Activated B cell treated with CpG ODN at 0.5 μM for 24 hours (primary cell): ENCODE measurements around the gene SETX. TPM values are rescaled to one million over a fixed set of nuclear protein-coding genes. Genes with fewer than 3 reads are reported as not detected.

Experiments used
- ATAC-seq: fragments of 200-7000 bp; cut with Tn5 transposase; one replicate; pipeline ENCODE4 v1.10.0; 2021; ENCODE audit warnings: low read depth, mild to moderate bottlenecking, moderate library complexity
- CTCF ChIA-PET: fragments of 350-600 bp; sonication (Branson Sonifier 250); formaldehyde crosslinking; loops from one replicate; lab custom pipeline; 2021; ENCODE audit warnings: antibody characterized with exemption; lab: Charles Lee
- POLR2A ChIA-PET: fragments of 350-600 bp; sonication (Branson Sonifier 250); formaldehyde crosslinking; loops from one replicate; lab custom pipeline; 2021; ENCODE audit warnings: antibody characterized with exemption; lab: Charles Lee
- DNase-seq: peaks from one replicate; pipeline ENCODE4 v3.0.0; 2022
- H3K27ac Mint-ChIP-seq: one replicate; pipeline ENCODE4 v1.8.0; 2020; ENCODE audit warnings: mixed read lengths
- H3K27me3 Mint-ChIP-seq: one replicate; pipeline ENCODE4 v1.8.0; 2021; ENCODE audit warnings: mixed read lengths
- H3K36me3 Mint-ChIP-seq: one replicate; pipeline ENCODE4 v1.8.0; 2021; ENCODE audit warnings: low read depth, mixed read lengths
- H3K4me1 Mint-ChIP-seq: one replicate; pipeline ENCODE4 v1.8.0; 2021; ENCODE audit warnings: mixed read lengths
- H3K4me3 Mint-ChIP-seq: one replicate; pipeline ENCODE4 v1.8.0; 2020; ENCODE audit warnings: mild to moderate bottlenecking, mixed read lengths
- H3K9me3 Mint-ChIP-seq: one replicate; pipeline ENCODE4 v1.8.0; 2020; ENCODE audit warnings: mixed read lengths
- intact Hi-C: fragments of 100-400 bp; cut with micrococcal nuclease; formaldehyde crosslinking; loops from one replicate; pipeline ENCODE4 v1.15.1; 2024
- total RNA-seq: library from RNA; stranded (reverse); gene quantifications from 2 replicates; pipeline ENCODE4 v1.2.3, GENCODE V29; 2022
- TF ChIP-seq, protein P1 (sequence below): fragments of 200-600 bp; IDR thresholded peaks from one replicate; pipeline ENCODE4 v1.8.0; 2022; ENCODE audit warnings: antibody characterized with exemption, mild to moderate bottlenecking

Gene SETX
- total RNA-seq: 91.3 and 109 TPM in 2 replicates

DNA sequence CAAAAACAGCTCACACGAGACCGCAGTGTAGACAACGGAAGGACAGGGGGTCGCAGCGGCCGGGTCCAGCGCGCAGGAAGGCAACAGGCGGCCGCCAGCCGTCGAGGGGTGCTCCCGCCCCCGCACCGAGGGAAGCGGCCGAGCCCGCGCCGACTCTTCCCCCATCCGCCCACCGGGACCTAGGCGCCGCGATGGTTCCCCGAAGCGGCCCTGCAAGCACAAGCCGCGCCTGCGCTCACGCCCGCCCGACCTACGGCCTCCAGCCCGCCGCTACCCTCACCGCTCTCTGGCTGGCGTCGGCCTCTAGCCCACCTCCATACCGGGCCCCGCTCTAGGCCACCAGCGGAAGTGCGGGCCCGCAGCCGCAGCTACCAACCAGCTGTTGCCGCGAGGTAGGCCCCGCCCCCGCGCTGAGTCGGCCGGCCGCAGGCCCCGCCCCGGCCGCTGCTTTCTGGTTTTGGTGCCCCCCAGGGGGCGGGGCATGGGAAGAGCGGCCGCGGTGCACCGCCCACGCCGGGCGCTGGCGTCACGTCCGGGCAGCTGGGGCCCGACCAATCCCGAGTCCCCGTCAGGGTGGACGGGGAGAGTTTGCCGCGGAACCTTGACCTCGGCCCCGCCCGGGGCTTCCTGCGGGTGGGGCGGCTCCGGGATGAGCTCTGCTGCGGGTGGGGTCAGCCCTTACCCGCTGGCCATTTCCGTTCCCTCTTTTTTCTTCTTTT, at the start of gene SETX:
Gene SETX (minus strand): TSS at position 350 of the 719 bp plus-strand sequence. CDS start 5,558 bp downstream, outside the sequence.
- H3K4me3 Mint-ChIP-seq: peak within 1 kb of the TSS; percentile 94
- peak; percentile 87 for ATAC-seq
- TF ChIP-seq, protein P1, sequence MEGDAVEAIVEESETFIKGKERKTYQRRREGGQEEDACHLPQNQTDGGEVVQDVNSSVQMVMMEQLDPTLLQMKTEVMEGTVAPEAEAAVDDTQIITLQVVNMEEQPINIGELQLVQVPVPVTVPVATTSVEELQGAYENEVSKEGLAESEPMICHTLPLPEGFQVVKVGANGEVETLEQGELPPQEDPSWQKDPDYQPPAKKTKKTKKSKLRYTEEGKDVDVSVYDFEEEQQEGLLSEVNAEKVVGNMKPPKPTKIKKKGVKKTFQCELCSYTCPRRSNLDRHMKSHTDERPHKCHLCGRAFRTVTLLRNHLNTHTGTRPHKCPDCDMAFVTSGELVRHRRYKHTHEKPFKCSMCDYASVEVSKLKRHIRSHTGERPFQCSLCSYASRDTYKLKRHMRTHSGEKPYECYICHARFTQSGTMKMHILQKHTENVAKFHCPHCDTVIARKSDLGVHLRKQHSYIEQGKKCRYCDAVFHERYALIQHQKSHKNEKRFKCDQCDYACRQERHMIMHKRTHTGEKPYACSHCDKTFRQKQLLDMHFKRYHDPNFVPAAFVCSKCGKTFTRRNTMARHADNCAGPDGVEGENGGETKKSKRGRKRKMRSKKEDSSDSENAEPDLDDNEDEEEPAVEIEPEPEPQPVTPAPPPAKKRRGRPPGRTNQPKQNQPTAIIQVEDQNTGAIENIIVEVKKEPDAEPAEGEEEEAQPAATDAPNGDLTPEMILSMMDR: no peak
- intact Hi-C loops: loop anchor here (1.0 to 10.0 kb wide), 6 partner anchors 19 to 960 kb away; partner anchors contain the start of genes GTF3C4, PRRC2B and TTF1
- ChIA-PET CTCF (interaction anchor here (1.1 to 6.3 kb wide), 2 partner anchors 11 to 28 kb away, joined by 3 to 57 read pairs; no protein-coding TSS in a partner anchor), POLR2A (interaction anchor here (0.6 to 9.7 kb wide), 22 partner anchors 9 to 1099 kb away, joined by 3 to 527 read pairs (median 4); partner anchors contain the start of genes CFAP77, DDX31, GTF3C4 and GTF3C5)
- no peaks in the 10 kb centered on the region for H3K27me3 Mint-ChIP-seq
- H3K36me3 Mint-ChIP-seq: peaks cover 43% of the 10 kb centered on the region
- peaks cover 3% of the 10 kb centered on the region for H3K9me3 Mint-ChIP-seq
- H3K27ac Mint-ChIP-seq: peak within 1 kb of the TSS; percentile 97
- peaks cover 53% of the 10 kb centered on the region for H3K4me1 Mint-ChIP-seq
- DNase-seq: peak; percentile 93

GRCh38 chr9:132404228-132404881, 49.6 kb upstream of the SETX start:
- Mint-ChIP-seq H3K4me3 (peak overlapping the region; percentile 42), H3K27me3 (no peaks in the 10 kb centered on the region), H3K36me3 (peaks cover 45% of the 10 kb centered on the region), H3K27ac (peak overlapping the region; percentile 19), H3K4me1 (peaks cover 36% of the 10 kb centered on the region), H3K9me3 (no peaks in the 10 kb centered on the region)
- POLR2A ChIA-PET: interaction anchor here (0.9 to 1.4 kb wide), 2 partner anchors 53 to 67 kb away, joined by 3 to 4 read pairs; no protein-coding TSS in a partner anchor
- intact Hi-C loops: no loop called here
- no peak for DNase-seq
- CTCF ChIA-PET: interaction anchor here (0.7 kb wide), 1 partner anchor 1278 kb away, joined by 3 read pairs; no protein-coding TSS in a partner anchor
- ATAC-seq: no peak
- TF ChIP-seq, protein P1: no peak

DNA sequence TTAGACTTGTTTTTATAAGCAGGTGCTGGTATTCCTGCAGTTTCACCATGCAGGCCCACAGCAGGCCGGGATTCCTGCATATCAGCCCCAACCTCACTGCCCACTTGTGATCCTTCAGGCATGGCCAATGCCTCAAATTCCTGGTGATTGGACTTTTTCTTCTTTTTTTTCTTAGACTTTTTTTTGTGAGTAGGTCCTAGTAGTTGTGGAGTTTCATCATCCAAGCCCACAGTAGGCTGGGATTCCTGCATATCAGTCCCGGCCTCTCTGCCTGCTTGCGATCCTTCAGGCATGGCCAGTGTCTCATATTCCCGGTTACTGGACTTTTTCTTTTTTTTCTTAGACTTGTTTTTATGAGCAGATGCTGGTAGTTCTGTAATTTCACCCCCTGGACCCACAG, 47.0 kb upstream of the SETX start:
- no peak for ATAC-seq
- Mint-ChIP-seq H3K27ac (no peak overlapping the region), H3K36me3 (peaks cover 65% of the 10 kb centered on the region), H3K4me1 (peaks cover 35% of the 10 kb centered on the region), H3K27me3 (no peaks in the 10 kb centered on the region), H3K9me3 (no peaks in the 10 kb centered on the region), H3K4me3 (no peak overlapping the region)
- CTCF ChIA-PET: no interaction called here
- no peak for DNase-seq
- intact Hi-C loops: no loop called here
- TF ChIP-seq, protein P1: no peak
- POLR2A ChIA-PET: no interaction called here

- H3K27ac Mint-ChIP-seq: no peak overlapping the region
- ChIA-PET POLR2A (interaction anchor here (1.0 kb wide), 1 partner anchor 44 kb away, joined by 3 read pairs; no protein-coding TSS in a partner anchor), CTCF (no interaction called here)
- ATAC-seq: no peak
- no peaks in the 10 kb centered on the region for H3K27me3 Mint-ChIP-seq
- H3K36me3 Mint-ChIP-seq: peaks cover 77% of the 10 kb centered on the region
- H3K9me3 Mint-ChIP-seq: no peaks in the 10 kb centered on the region
- peaks cover 6% of the 10 kb centered on the region for H3K4me1 Mint-ChIP-seq
- intact Hi-C loops: no loop called here
- no peak for DNase-seq
- H3K4me3 Mint-ChIP-seq: no peak overlapping the region
- TF ChIP-seq, protein P1: no peak
Observed at GRCh38 chr9:132395560-132395959, 40.8 kb upstream of the SETX start.

- ChIA-PET CTCF (no interaction called here), POLR2A (interaction anchor here (0.6 to 1.2 kb wide), 2 partner anchors 9 to 42 kb away, joined by 4 to 6 read pairs; no protein-coding TSS in a partner anchor)
- ATAC-seq (no peak), DNase-seq (no peak)
- intact Hi-C loops: no loop called here
- Mint-ChIP-seq H3K4me1 (peaks cover 4% of the 10 kb centered on the region), H3K4me3 (no peak overlapping the region), H3K9me3 (no peaks in the 10 kb centered on the region), H3K36me3 (peaks cover 84% of the 10 kb centered on the region), H3K27me3 (no peaks in the 10 kb centered on the region), H3K27ac (no peak overlapping the region)
- TF ChIP-seq, protein P1: no peak
Observed at GRCh38 chr9:132391449-132391848, 36.7 kb upstream of the SETX start.
